ENCODE results near the gene ASCL5. TPM values are rescaled to one million over a fixed set of nuclear protein-coding genes. Genes with fewer than 3 reads are reported as not detected.

The ASCL5 gene
- total and polyA plus RNA-seq, 4 donors, result 0.01 to 0.25 (median 0.14) TPM; not detected in 1

DNA sequence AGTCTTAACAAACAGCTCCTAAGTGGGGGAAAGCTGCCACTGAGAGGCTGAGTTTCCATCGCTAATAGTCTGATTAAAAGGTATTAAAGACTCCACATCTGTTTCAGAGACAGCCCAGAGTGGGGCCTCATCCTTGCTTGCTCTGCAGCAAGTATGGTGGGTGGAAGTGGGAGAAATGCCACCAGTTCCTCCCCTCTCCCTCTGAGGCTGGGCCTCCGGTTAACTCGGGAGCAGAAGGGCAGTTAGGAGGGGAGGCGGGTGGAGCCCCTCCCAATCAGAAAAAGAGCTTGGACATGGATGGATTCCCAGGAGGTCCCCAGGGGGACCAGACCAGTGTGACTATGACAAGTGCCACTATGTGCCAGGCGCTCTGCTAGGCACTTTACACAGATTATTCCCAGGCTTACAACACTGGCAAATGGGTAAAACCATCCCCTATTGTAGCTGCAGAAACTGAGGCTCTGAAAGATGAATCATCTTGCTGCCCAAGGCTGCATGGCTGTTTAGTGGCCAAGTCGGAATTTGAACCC is 11.4 kb upstream of the ASCL5 start:
- no peak for ATAC-seq (ENCODE audit: insufficient read depth, low FRiP score)
- TF ChIP-seq, protein P1, sequence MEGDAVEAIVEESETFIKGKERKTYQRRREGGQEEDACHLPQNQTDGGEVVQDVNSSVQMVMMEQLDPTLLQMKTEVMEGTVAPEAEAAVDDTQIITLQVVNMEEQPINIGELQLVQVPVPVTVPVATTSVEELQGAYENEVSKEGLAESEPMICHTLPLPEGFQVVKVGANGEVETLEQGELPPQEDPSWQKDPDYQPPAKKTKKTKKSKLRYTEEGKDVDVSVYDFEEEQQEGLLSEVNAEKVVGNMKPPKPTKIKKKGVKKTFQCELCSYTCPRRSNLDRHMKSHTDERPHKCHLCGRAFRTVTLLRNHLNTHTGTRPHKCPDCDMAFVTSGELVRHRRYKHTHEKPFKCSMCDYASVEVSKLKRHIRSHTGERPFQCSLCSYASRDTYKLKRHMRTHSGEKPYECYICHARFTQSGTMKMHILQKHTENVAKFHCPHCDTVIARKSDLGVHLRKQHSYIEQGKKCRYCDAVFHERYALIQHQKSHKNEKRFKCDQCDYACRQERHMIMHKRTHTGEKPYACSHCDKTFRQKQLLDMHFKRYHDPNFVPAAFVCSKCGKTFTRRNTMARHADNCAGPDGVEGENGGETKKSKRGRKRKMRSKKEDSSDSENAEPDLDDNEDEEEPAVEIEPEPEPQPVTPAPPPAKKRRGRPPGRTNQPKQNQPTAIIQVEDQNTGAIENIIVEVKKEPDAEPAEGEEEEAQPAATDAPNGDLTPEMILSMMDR (IDR thresholded peaks at IDR 0.05; ENCODE audit: control extremely low read depth, extremely low read depth), result no peak
- Histone ChIP-seq H3K9ac (ENCODE audit: insufficient read depth in 1 of 2, low read length in 2 of 2) (no peak overlapping the region), H3K36me3 (ENCODE audit: control insufficient read depth in 4 of 4, insufficient read depth in 4 of 4, low read length in 4 of 4) (peaks cover 9 to 61% (median 42%) of the 10 kb centered on the region in 4 donors), H3K27me3 (ENCODE audit: control insufficient read depth in 3 of 3, insufficient read depth in 3 of 3, low read length in 2 of 3) (no peaks in the 10 kb centered on the region), H3K4me3 (no peak overlapping the region), H3K9me3 (ENCODE audit: control insufficient read depth in 4 of 4, insufficient read depth in 3 of 4, low read length in 3 of 4) (no peaks in the 10 kb centered on the region), H3K4me1 (ENCODE audit: control insufficient read depth in 5 of 5, insufficient read depth in 5 of 5, low read length in 5 of 5) (peaks cover 0 to 2% (median 0%) of the 10 kb centered on the region in 5 donors), H3K27ac (ENCODE audit: low read depth in 1 of 2, low read length in 1 of 2) (no peak overlapping the region)
- WGBS, 2 donors, result 82 to 92% methylated on average over 6 of the region's 6 CpGs
- DNase-seq, result no peak

DNA sequence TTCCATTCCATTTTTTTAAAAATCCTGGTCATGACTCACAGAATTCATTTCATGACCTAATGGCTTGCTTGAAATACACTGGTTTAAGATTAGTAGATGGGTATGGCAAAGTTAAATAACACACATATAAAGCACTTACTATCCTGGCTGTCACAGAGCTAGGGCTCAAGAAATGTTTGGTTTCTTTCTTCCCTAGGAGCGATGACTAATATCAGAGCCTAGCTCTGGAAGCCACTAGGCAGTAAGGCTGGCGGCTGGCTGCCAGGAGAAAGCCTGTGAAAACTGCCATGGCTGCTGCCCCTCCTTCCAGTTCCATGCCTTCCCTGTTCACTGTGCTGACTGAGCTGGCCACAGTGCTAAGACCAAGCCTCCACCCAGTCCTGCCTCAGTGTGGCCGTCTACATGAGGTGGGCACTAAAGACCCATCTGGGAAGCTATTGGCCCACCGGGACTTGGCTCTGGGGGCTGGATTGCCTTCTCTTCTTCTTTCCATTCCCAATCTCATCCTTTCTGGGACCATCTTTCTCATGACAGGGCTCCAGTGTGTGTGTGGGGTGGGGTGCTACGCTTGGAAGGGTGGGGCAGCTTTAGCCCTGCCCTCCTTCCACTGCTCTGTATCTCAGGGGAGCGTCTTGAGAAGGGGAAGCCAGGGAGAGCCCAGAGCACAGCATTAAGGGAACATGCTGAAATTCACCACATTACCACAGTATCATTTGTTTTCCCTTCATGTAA is 10.8 kb upstream of the ASCL5 start:
- Histone ChIP-seq H3K4me3 (no peak overlapping the region), H3K27me3 (ENCODE audit: control insufficient read depth in 3 of 3, insufficient read depth in 3 of 3, low read length in 2 of 3) (no peaks in the 10 kb centered on the region), H3K4me1 (ENCODE audit: control insufficient read depth in 5 of 5, insufficient read depth in 5 of 5, low read length in 5 of 5) (peaks cover 0 to 2% (median 0%) of the 10 kb centered on the region in 5 donors), H3K9me3 (ENCODE audit: control insufficient read depth in 4 of 4, insufficient read depth in 3 of 4, low read length in 3 of 4) (no peaks in the 10 kb centered on the region), H3K27ac (ENCODE audit: low read depth in 1 of 2, low read length in 1 of 2) (peak overlapping the region in 1 of 2 donors; percentile 26), H3K36me3 (ENCODE audit: control insufficient read depth in 4 of 4, insufficient read depth in 4 of 4, low read length in 4 of 4) (peaks cover 9 to 57% (median 39%) of the 10 kb centered on the region in 4 donors), H3K9ac (ENCODE audit: insufficient read depth in 1 of 2, low read length in 2 of 2) (no peak overlapping the region)
- TF ChIP-seq, protein P1 (IDR thresholded peaks at IDR 0.05; ENCODE audit: control extremely low read depth, extremely low read depth), result no peak
- WGBS, 2 donors, result 85 to 86% methylated on average over 6 of the region's 6 CpGs
- DNase-seq (no peak), ATAC-seq (ENCODE audit: insufficient read depth, low FRiP score) (peak; percentile 20)

DNA sequence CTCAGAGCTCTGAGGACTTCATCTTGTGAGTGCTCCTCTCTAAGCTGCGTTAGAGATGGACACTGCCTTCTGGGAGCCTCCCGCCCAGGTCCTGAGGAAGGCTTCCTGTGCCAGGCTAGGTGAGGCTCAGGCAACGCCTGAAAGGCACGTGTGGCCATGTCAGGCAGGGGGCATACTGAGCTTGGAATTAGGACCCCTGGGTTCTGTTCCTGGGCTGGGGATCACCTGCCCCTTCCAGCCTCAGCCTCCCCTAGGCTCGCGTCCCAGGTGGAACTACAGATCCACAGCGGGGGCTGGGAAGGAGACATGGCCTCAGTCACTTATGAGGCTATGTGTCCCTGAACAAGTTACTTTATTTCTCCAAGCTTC is 10.0 kb upstream of the ASCL5 start:
- WGBS, 2 donors, result 97 to 98% methylated on average over 7 of the region's 7 CpGs
- TF ChIP-seq, protein P1 (IDR thresholded peaks at IDR 0.05; ENCODE audit: control extremely low read depth, extremely low read depth), result no peak
- DNase-seq (no peak), ATAC-seq (ENCODE audit: insufficient read depth, low FRiP score) (no peak)
- no peak overlapping the region for H3K4me3 ChIP-seq
- no peak overlapping the region for H3K27ac ChIP-seq (ENCODE audit: low read depth in 1 of 2, low read length in 1 of 2)
- H3K9me3 ChIP-seq (ENCODE audit: control insufficient read depth in 4 of 4, insufficient read depth in 3 of 4, low read length in 3 of 4), result no peaks in the 10 kb centered on the region
- no peak overlapping the region for H3K9ac ChIP-seq (ENCODE audit: insufficient read depth in 1 of 2, low read length in 2 of 2)
- H3K27me3 ChIP-seq (ENCODE audit: control insufficient read depth in 3 of 3, insufficient read depth in 3 of 3, low read length in 2 of 3), result no peaks in the 10 kb centered on the region
- H3K36me3 ChIP-seq (ENCODE audit: control insufficient read depth in 4 of 4, insufficient read depth in 4 of 4, low read length in 4 of 4), result peaks cover 9 to 50% (median 36%) of the 10 kb centered on the region in 4 donors
- H3K4me1 ChIP-seq (ENCODE audit: control insufficient read depth in 5 of 5, insufficient read depth in 5 of 5, low read length in 5 of 5), result peaks cover 0 to 2% (median 0%) of the 10 kb centered on the region in 5 donors

Data from lung (tissue), 12 donors.